GM19328 (cell line): ENCODE results near the gene COL17A1.
A peak's percentile ranks its signal among the peaks of the same experiment; 100 is the strongest.

Experiments used
- ATAC-seq: cut with Tn5 transposase; IDR thresholded peaks from one replicate; pipeline ENCODE4 v1.9.1; 2021; ENCODE audit warnings: mild to moderate bottlenecking, moderate library complexity; ENCODE audit not compliant: unreplicated experiment

Gene COL17A1

DNA sequence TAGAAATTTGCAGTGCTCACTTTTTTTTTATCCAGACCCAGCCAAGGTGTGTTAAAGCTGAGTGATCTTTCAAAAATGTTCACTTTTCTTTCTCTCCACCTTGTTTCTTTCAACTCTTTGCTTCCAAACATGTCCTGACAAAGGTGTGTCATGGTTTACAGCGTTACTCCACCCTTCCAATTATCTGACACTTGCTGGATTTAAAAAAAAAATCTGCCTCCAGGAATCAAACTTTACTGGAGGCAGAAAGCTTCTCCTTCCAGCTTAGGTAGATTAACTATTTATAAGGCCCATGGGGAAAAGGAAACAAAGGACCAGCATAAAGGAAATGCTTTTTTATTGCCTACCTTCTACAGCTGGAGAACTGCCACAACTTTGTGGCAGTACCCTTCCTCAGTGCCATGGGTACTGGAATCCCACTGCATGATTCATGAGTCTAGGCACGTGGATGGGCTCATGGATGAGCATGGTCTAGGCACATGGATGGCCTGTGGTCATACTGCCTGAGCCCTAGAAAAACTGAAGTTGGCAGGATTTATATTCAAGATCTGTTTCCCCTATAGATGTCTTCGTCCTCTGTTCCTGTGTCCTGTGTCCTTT, at the start of gene COL17A1:
Gene COL17A1 (minus strand): TSS at position 80 of the 600 bp plus-strand sequence. CDS start 5,207 bp downstream, outside the sequence.
- ATAC-seq: no peak

DNA sequence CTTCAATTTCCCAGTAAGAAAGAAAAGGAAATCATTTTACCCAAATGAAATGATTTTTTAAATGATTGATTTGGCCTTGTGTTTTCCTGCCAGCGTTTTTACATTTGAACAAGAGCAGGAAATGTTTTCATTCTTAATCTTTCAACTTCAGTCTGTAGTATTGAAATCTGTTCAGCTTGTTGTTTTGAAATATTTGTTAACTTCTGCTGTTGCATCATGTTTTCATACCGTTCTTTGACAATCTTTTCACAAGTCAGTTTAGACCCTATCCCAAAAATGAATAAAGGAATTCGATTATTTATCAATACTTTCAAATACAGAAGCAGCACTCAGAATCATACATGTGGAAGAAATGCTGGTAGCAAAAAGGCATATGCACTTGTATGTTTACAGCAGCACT, 44.4 kb upstream of the COL17A1 start:
- no peak for ATAC-seq

DNA sequence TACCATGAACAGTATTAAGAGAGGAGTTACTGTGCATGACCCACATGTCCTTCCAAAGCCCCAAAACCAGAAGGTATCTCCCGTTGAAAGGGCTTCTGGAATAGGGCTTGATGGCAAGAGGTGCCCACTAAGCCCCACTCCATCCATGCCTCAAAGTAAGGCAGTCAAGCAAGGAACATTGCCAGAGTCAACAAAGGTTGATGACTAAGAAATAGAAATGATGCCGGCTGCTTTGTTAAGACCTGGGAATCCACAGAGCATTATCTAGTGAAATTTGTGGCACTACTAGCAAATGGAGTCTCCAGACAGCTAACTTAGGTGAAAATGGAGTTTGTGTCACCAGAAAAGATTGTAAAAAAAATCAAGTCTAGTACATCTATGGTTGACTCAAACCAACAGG, 42.5 kb upstream of the COL17A1 start:
- no peak for ATAC-seq

DNA sequence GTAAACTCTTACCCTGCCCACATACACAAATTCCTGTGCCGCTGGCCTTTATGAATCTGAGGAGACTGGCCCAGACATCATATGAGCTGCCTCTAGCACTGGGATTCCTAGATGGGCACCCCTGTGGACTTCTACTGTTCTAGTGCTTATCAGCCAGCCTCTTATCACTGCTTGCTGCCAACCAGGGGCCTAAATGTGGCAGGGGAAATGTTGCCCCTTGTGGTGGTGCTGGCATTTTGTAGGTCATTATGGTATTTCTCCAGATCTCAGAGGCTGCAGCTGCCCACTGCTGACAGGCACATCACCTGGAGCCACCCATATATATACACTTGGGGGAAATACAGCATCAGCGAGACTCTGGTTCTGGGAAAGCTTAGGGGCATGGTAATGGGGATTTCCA, 41.7 kb upstream of the COL17A1 start:
- no peak for ATAC-seq

DNA sequence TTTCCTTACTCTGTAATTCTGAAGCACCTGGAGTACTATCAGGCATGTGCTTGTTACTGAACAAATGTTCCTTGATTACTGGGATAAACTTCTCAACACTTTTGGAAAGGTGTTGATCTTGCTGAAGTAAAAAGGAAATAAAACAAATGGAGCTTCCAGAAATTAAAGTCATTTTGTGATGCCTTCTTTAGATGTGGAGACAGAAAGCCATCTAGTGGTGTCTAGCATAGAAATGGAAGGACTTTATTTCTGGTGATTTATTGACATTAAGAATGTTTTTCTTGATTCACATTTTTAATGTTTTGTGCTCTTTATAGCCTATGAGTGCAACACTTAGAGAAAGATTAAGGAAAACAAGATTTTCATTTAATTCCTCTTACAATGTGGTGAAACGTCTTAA, 37.7 kb upstream of the COL17A1 start:
- no peak for ATAC-seq

DNA sequence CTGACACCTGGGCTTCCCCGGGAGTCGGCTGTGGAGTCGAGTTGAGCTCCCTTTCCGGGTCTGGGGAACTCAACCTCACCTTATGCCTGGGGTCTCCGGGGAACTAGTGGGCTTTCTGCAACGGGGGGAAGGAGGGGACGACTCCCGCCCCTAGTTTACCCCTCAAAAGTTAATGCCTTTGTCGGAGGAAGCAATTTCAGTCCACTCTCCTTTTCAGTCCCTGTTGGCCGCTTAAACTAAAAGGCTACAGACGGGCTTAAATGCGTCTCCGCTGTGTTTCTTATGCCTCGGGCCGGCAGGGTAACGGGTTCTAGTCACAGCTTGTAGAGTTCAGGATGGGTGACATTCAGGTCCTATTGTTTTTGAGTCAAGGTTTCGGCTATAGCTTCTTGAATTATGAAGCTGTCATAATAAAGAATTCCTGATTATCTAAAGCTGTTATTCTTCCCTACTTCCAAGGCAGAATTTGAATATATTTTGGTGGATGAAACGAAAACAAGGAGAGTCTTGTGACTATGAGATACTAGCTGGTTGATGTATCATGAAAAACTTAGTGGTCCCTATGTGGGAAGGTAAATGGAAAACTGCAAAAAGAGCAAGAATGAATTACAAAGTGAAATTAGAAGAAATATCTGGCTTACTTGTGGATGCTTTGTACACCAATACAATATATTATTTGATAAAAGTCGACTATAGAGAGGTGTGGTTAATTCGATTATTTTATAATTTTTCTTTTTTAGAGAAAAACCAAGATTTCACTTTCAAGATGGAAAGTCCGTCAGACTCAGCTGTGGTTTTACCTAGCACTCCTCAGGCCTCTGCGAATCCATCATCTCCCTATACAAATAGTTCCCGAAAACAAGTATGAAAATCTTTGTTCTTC, 36.8 kb upstream of the COL17A1 start:
- ATAC-seq: no peak

DNA sequence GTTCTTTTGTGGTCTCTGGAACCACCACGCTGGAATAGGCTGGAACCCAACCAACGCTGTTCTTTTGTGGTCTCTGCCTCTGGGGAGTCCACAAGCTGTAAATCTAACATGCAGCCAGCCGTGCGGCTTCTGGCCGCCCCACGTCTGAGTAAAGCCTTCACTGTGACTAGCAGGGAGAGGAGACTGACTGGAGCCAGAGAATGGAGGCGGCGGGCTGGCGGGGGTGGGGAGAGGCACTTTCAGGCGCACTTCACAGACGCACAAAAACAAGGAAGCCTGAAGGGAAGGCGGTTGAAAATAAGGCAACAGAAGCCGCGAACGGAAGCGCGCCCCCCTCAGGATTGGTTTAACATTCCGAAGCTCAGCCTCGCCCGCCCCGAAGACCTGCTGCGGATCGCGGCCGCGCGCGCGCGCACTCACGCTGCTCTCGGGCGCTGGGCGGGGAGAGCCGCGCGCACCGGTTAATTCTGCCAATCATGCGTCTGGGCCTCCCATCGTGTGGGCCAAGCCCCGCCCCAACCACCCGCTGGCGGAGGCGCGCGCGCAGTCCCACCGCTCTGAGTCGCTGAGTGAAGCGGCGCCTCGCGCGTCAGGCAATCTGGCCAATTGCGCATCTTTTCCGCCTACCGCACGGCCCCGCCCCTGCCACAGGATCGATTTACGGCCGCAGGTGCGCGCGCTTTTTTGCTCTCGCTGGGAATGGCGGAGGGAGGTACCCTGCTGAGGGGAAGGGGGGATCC, 36.0 kb upstream of the COL17A1 start, which contains the start of gene SFR1:
Gene SFR1 (plus strand): TSS at position 687 of the 740 bp plus-strand sequence. CDS start 13 bp downstream, at position 700.
- peak; percentile 94 for ATAC-seq

DNA sequence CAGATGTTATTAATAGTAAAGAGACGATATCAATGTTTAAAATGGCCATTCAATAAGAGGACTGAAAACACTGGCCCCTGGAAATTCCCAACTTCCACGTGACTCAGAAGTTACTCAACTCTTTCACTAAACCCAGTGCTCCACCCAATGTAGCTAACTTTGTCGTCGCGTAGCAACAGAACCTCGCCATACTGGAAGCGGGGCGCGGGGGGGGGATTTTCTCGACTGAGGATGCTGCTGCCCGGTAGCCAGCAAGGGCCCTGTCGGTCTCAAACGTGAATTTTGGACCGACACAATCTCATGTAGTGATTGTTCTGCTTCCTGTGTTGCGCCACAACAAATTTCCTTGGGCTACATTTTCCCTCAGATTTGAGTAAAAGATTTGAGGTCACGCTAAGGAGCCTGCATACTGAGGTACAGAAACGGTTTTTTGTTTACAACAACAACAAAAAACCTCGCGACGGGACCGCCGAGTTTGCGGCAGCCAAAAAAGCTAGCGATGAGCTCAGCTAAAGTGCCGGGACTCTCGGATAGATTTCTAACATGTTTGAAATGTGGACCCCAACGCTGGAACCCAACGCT, 35.3 kb upstream of the COL17A1 start:
- ATAC-seq: no peak

DNA sequence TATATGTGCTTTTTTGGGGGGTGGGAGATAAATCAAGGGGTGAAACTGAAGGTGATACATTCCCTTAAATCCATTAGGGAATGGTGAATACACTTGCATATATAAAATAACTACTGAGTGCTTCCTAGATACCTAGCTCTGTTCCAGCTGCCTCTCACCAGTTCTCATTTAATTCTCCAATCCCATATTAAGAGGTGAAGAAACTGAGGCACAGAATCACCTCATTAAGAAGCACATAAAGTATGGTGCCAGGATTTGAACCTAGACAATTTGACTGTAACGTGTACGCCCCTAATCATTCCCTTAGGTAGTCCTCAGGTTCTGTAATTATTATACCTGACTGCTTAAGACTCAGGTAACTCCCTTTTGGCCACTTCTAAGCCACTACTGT, 34.8 kb upstream of the COL17A1 start:
- ATAC-seq: no peak

DNA sequence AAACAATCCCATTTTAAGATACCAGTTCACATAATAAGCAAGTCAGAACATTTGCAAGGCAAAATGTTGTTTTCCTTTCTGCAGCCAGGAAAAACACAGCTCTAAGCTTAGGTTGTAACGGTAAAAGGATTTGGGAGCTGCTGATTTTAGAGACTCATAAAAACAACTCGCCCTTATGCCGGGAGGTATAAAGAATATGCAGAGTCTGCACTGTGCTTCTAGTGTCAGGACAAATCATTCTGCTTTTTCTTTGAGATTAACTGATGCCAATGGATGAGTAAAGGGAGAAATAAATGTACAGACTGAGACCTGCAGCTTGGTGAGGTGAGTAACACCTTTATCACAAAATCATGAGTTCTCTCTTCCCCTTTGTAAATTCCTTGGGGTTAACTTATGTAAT, 34.3 kb upstream of the COL17A1 start:
- ATAC-seq: no peak

DNA sequence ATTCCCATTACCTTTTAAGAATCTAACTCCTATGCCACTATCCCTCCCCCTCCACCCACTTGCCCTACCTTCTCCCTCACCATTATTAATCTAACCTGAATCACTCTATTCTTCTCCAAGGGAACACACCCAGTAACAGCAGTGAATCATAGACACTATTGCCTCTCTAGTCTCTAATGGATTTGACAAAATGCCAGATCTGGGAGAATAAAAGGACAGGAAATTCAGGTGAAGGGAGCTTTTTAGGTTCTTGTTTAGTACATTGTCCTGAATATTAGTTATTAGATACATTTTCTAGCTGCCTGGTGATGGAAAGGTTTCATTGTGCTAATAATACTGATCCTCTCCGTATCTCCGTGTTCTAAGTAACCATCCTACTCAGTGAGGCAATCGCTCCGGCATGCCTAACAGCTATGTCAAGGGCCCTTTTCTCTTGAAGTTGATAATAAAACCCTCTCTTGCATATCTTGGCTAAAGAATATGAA, 32.2 kb upstream of the COL17A1 start:
- ATAC-seq: no peak

DNA sequence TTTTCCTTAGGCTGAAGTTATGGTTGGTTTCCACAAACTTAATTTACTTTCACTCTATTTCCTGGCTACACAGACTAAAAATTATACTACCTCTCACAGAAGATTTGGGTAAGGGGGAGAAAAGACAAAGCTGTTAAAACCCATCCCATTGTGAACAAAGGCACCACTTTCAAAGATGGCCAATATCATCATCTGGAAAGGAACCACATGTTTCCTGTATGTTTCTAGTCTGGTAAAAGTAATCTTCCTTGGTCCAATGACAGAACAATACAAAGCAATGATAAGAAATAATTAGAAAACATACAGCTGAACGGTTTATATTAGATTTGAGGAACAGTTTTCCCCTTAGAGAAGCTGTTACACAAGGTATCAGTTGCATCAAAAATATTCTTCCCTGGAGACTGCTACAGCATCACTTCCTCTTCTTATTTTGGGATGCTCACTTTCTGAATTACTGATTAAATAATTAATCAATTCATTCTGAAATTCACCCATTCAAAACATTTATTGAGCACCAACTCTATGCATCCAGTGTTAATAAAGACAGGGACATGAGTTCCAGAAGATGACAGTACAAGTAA, 27.8 kb upstream of the COL17A1 start:
- no peak for ATAC-seq

DNA sequence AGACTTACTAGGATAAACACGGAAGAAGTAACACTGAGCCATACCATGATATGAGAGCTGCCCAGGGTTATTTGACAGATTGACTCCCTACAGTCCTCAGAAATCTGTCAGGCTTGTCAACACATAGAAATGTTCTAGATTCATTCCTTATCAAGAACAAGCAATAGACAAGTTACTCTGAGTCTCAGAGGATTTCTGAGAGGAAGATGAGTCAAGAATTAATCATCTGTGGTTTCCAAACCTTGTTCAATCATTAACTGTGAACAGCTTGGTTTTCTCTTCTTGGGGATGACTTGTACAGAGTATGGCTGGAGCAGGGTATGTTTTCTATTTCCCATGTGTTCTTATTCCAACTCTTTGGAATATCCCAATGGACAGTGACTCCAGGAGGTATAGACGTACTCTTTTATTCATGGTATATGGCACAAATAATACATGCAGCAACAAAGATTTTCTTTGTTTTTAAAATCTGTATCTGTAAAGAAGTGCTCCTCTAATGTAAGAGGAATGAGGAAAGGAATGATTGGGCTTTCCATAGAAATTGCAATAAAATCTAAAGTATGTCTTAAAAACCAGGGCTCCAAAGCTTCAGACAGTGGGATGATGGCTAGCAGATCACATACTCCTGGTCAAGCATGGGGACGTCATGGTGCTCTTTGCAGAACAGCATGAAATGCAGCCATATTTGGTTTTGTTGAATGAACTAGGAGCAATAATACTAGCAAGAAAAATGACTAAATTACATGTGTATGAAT, 24.4 kb upstream of the COL17A1 start:
- ATAC-seq: no peak

DNA sequence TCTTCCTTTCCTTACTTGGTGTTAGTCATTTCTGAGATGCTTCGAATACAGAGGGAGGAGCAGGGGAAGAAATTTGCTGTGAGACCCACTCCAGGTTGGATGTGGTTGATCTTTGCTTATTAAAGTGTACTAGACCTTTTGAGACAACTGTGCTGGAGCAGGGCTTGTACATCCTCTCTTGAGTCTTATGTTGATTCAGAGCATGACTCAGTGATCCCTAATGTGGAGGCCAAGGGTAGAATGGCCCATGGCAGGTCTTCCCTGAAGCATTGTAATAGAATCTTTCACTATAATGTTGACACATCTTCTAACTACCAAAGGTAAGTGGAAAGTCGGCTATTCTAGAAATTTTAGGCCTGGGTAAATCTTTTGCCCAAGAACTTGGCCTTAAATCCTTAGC, 19.2 kb upstream of the COL17A1 start:
- no peak for ATAC-seq

DNA sequence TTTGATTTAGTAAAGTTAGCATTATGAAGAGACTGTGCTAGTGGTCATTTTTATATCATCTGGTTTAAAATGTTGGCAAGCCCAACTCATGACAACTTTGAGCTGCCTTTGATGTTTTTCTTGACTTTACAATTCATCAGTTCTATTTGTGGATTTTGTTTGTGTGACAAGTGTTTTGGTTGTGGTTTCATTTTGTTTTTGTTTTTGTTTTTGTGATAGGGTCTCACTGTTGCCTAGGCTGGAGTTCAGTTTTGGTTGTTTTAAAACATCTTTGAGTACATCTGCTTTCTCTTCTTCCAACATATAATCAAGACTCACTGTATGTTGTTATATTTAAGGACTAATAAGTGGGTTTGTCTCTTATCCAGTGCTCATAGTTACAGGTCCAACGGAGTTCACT, 18.7 kb upstream of the COL17A1 start:
- no peak for ATAC-seq

DNA sequence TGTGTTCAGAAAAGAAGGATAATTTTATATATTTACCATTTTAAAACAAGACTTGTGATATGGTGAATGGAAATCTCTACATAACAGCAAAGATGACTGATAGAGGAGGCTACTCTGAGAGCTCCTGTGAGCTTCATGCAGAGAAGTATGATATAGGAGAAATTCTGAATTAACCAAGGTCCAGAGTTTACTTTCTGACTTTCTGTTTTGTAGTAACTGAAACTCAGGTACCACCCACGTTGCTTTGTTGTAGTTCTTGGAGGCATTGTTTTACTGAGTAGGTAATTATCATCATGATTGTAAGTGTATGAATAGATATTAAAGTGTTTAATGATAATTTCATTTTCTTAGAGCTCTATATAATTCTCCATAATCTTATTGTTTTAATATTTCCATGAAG, 18.3 kb upstream of the COL17A1 start:
- ATAC-seq: no peak

DNA sequence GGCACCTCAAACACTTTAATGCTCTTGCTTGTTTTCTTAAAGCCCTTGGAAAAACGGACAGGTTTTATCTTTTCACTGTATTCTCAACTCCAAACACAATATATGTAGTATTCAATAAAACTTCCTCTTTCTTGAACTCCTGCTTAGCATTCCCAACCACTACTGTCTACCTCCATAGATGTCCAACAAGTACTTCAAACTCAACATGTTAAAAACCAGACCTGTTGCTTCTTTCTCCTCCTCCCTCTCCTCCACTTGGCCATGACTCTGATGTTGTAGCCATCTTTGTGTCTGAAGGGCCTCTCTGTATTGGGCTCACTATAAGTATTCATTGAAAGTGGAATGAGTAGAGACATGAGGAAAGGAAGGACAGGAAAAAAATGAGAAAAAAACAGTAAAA, 16.2 kb upstream of the COL17A1 start:
- ATAC-seq: no peak

DNA sequence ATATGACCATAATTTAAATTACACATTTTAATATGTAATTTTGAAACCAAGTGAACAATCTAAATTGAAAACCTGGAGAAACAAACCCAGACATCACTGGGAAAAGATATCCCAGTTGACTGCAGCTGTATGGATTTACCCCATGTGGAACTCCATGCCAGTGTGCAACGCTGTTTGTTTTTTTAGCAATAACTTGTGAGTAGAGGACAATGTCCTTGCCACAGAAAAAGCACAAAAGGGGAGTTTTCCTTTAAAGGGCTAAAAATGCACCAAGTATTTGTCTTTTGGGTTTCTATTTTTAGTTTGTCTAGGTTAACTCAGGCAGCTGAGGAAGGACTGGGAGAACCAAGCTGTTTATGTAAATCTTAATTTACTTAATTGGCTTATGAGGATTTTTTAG, 15.1 kb upstream of the COL17A1 start:
- no peak for ATAC-seq

DNA sequence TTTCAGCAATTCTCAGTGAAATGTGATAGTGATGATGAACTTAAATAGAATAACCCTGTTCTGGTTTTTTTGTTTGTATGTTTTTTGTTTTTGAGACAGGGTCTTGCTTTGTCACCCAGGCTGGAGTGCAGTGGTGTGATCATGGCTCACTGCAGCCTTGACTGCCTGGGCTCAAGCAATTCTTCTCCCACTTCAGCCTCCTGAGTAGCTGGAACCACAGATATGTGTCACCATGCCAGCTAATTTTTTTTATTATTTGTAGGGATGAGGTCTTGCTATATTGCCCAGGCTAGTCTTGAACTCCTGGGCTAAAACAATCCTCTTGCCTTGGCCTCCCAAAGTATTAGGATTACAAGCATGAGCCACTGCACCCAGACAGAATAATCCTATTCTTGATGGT, 14.3 kb upstream of the COL17A1 start:
- no peak for ATAC-seq

DNA sequence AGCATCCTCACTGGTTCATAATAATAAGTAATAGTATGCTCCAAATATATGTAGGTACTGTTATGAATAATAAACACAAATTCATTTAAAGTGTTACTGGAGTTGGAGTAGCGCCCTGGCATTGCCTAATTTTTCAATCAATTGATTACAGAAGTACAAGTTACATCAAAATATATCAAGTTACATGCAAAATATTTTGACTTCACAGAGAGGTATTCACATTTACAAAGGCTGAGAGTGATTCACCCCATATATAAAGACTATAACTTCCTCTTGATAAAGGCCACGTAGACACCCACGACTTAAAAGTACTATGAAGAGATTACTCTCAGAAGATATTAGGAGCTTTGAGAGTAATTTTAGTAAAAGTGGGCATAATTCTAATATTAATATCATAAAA, 13.6 kb upstream of the COL17A1 start:
- ATAC-seq: no peak
